HepG2 (cell line): ENCODE results near the gene PLD3. TPM values are rescaled to one million over a fixed set of nuclear protein-coding genes. Genes with fewer than 3 reads are reported as not detected.

Experiments
- ATAC-seq: fragments of 200-7000 bp; cut with Tn5 transposase; 3 replicates; pipeline ENCODE4 v1.9.1; 2020; ENCODE audit warnings: mild to moderate bottlenecking, moderate library complexity
- BruUV-seq: library from RNA; stranded (reverse); fragments of 400-500 nt; replicated peaks from 2 replicates; lab custom pipeline; 2021; lab: Mats Ljungman, UMichigan
- CTCF ChIA-PET: fragments of 300-600 bp; formaldehyde crosslinking; extraction: SDS; loops from one replicate; lab custom pipeline; 2021; ENCODE audit warnings: low total read pairs, inconsistent platforms, low intra/inter-chr PET ratio; lab: Yijun Ruan, JAX
- POLR2A ChIA-PET: fragments of 350-600 bp; sonication (Branson Sonifier 250); formaldehyde crosslinking; loops from one replicate; lab custom pipeline; 2020; ENCODE audit warnings: antibody characterized with exemption, inconsistent platforms; lab: Yijun Ruan, JAX
- DNase-seq: peaks from one replicate; pipeline ENCODE4 v3.0.0-alpha.2; 2015; ENCODE audit warnings: low spot score
- FAIRE-seq: peaks from 3 replicates; lab custom pipeline; 2011; peaks lifted over from hg19 to GRCh38; lab: Jason Lieb, UNC
- H2AFZ ChIP-seq: one replicate; pipeline ENCODE4 v1.6.1; 2011; ENCODE audit warnings: low read length, inconsistent platforms
- H3K27ac ChIP-seq: fragments of 300-600 bp; 3 replicates; pipeline ENCODE4 v1.8.0; 2011; ENCODE audit warnings: mixed run types, mild to moderate bottlenecking, mixed read lengths, low read length, inconsistent platforms; ENCODE audit not compliant: insufficient read depth; ENCODE audit errors: extremely low read length
- H3K27me3 ChIP-seq, 2 experiments: fragments of 200-600 bp in 1 of 2; 2 replicates in 1 of 2; 3 replicates in 1 of 2; pipeline versions ENCODE4 v1.6.0 to v1.8.0; 2011; ENCODE audit warnings: low read length in 2 of 2, mild to moderate bottlenecking in 2 of 2, moderate library complexity in 2 of 2, inconsistent platforms in 1 of 2; ENCODE audit not compliant: insufficient read depth in 2 of 2, control insufficient read depth in 1 of 2
- H3K36me3 ChIP-seq, 2 experiments: fragments of 200-600 bp in 1 of 2; replicated peaks in 1 of 2; 2 replicates in 1 of 2; 3 replicates in 1 of 2; pipeline versions ENCODE4 v1.5.1 to v1.8.0; 2011; ENCODE audit warnings: low read length in 2 of 2, inconsistent platforms in 1 of 2; ENCODE audit not compliant: insufficient read depth in 2 of 2, control insufficient read depth in 1 of 2
- H3K4me1 ChIP-seq: 2 replicates; pipeline ENCODE4 v1.5.1; 2012; ENCODE audit warnings: low read length, inconsistent platforms; ENCODE audit not compliant: insufficient read depth
- H3K4me2 ChIP-seq: 2 replicates; pipeline ENCODE4 v1.6.0; 2011; ENCODE audit warnings: low read depth, low read length, inconsistent platforms
- H3K4me3 ChIP-seq, 3 experiments: fragments of 200-600 bp in 1 of 3; sonication (generic), shearing (Covaris generic) in 1 of 3; replicated peaks in 1 of 3; 2 replicates each; pipeline ENCODE4 v1.5.1; 2011 to 2016; ENCODE audit warnings: low read length in 3 of 3, inconsistent platforms in 2 of 3, low read depth in 2 of 3, mild to moderate bottlenecking in 2 of 3, control low read depth in 1 of 3, mixed read lengths in 1 of 3; ENCODE audit not compliant: insufficient read depth in 1 of 3
- H3K79me2 ChIP-seq: one replicate; pipeline ENCODE4 v1.6.1; 2011; ENCODE audit warnings: low read length, inconsistent platforms; ENCODE audit not compliant: insufficient read depth
- H3K9ac ChIP-seq: 2 replicates; pipeline ENCODE4 v1.6.0; 2011; ENCODE audit warnings: mild to moderate bottlenecking, low read depth, low read length, inconsistent platforms; ENCODE audit not compliant: insufficient read depth
- H3K9me3 ChIP-seq: 2 replicates; pipeline ENCODE4 v1.5.1; 2012; ENCODE audit warnings: mild to moderate bottlenecking, low read length
- H4K20me1 ChIP-seq: 2 replicates; pipeline ENCODE4 v1.6.0; 2011; ENCODE audit warnings: inconsistent platforms, mild to moderate bottlenecking, low read length, moderate library complexity; ENCODE audit not compliant: insufficient read depth
- DPF2 ChIP-seq: sonication (generic); formaldehyde crosslinking; IDR thresholded peaks from 2 replicates; pipeline ENCODE4 v1.4.0; 2020; ENCODE audit warnings: mild to moderate bottlenecking, low read depth, missing genetic modification reagents, borderline replicate concordance
- FOXJ3 ChIP-seq: sonication (generic); formaldehyde crosslinking; IDR thresholded peaks from 2 replicates; pipeline ENCODE4 v1.4.0; 2020; ENCODE audit warnings: missing genetic modification reagents, mild to moderate bottlenecking, borderline replicate concordance
- GRHL1 ChIP-seq: sonication (generic); formaldehyde crosslinking; conservative IDR thresholded peaks from 2 replicates; pipeline ENCODE4 v1.8.0; 2022; ENCODE audit warnings: missing genetic modification reagents
- LRRFIP1 ChIP-seq: sonication (generic); formaldehyde crosslinking; conservative IDR thresholded peaks from 2 replicates; pipeline ENCODE4 v1.4.0; 2020; ENCODE audit warnings: missing genetic modification reagents
- NCOA2 ChIP-seq: sonication (generic); formaldehyde crosslinking; IDR thresholded peaks from 2 replicates; pipeline ENCODE4 v1.8.0; 2022; ENCODE audit warnings: inconsistent platforms
- RERE ChIP-seq: IDR thresholded peaks from 2 replicates; pipeline ENCODE4 v1.6.1; 2016; ENCODE audit warnings: low read depth, missing genetic modification reagents, missing compliant biosample characterization
- SMAD3 ChIP-seq: sonication (generic); formaldehyde crosslinking; IDR thresholded peaks from 2 replicates; pipeline ENCODE4 v1.4.0; 2020; ENCODE audit warnings: missing genetic modification reagents
- XRCC5 ChIP-seq: fragments of 200-400 bp; formaldehyde crosslinking; optimal IDR thresholded peaks from 2 replicates; pipeline ENCODE3; 2017; ENCODE audit warnings: mild to moderate bottlenecking, low read length
- ZFAT ChIP-seq: sonication (generic); formaldehyde crosslinking; conservative IDR thresholded peaks from 2 replicates; pipeline ENCODE4 v1.8.1; 2023; ENCODE audit warnings: missing genetic modification reagents, inconsistent platforms
- ZNF101 ChIP-seq: sonication (generic); formaldehyde crosslinking; IDR thresholded peaks from 2 replicates; pipeline ENCODE4 v1.4.0; 2020; ENCODE audit warnings: mild to moderate bottlenecking, low read depth, missing genetic modification reagents, borderline replicate concordance
- ZNF138 ChIP-seq: sonication (generic); formaldehyde crosslinking; IDR thresholded peaks from 2 replicates; pipeline ENCODE4 v1.5.0; 2020; ENCODE audit warnings: mild to moderate bottlenecking, low read depth, missing genetic modification reagents
- WGBS: methylation state at CpG from one replicate; pipeline ENCODE4 v1.1.6; 2017; ENCODE audit warnings: low lambda C conversion rate; 5-methylcytosine and 5-hydroxymethylcytosine counted together
- in situ Hi-C: cut with HindIII; loops from 2 replicates; pipeline ENCODE4 v1.10.0; 2017; ENCODE audit warnings: low pct_unique_long_range_greater_than_20kb; ENCODE audit not compliant: extremely low pct_ligation_motif_present
- intact Hi-C: fragments of 100-400 bp; cut with micrococcal nuclease; formaldehyde crosslinking; loops from one replicate; pipeline ENCODE4 v1.10.0; 2022; ENCODE audit not compliant: unreplicated experiment
- polyA plus RNA-seq, 8 experiments: library from polyadenylated mRNA; depleted of rRNA in 3 of 8; stranded (reverse) in 7 of 8; unstranded in 1 of 8; fragments of >200 nt; fragmentation: Illumina TruSeq in 4 of 8; extraction: Trizol in 4 of 8; gene quantifications; 2 replicates each; pipeline versions ENCODE4 v1.2.1 to v1.2.3, GENCODE V29; 2011 to 2016; ENCODE audit warnings: low read depth in 4 of 8, missing spikeins in 1 of 8, mixed read lengths in 1 of 8; ENCODE audit not compliant: insufficient read depth in 1 of 8
- total RNA-seq, 5 experiments: library from RNA; depleted of rRNA; stranded (reverse); fragments of >200 nt; fragmentation: Illumina TruSeq; extraction: Trizol; gene quantifications; 2 replicates each; pipeline ENCODE4 v1.2.3, GENCODE V29; 2016; ENCODE audit warnings: low read depth in 1 of 5

PLD3 gene
- total and polyA plus RNA-seq, 2 of the 13 experiments (the other 11 are each of a cell fraction or from before 2014, with no cell fraction given): 45.7 to 164 TPM

GRCh38 chr19:40309666-40310065 lies 38.8 kb upstream of the PLD3 start:
- Histone ChIP-seq H3K4me1 (peaks cover 10% of the 10 kb centered on the region), H3K4me2 (no peak overlapping the region), H4K20me1 (no peaks in the 10 kb centered on the region), H3K27me3 (no peaks in the 10 kb centered on the region), H3K79me2 (no peaks in the 10 kb centered on the region), H3K27ac (no peak overlapping the region), H3K9me3 (no peaks in the 10 kb centered on the region), H3K36me3 (no peaks in the 10 kb centered on the region), H3K4me3 (no peak overlapping the region), H2AFZ (no peak overlapping the region), H3K9ac (no peak overlapping the region)
- no peak for DNase-seq
- intact Hi-C loops (loop anchor here (5.0 to 10.0 kb wide), 2 partner anchors 83 to 215 kb away; partner anchors contain the start of gene HIPK4), in situ Hi-C loops (no loop called here)
- ATAC-seq: no peak
- no TSS peak for BruUV-seq
- 61% methylated on average over 1 of the region's 1 CpG for WGBS
- no peak for FAIRE-seq
- ChIA-PET POLR2A (no interaction called here), CTCF (no interaction called here)
- TF ChIP-seq LRRFIP1 (CRISPR knock-in tag): no peak
- TF ChIP-seq XRCC5: no peak
- no peak for TF ChIP-seq GRHL1
- no peak for TF ChIP-seq DPF2 (CRISPR knock-in tag)
- no peak for TF ChIP-seq RERE (CRISPR knock-in tag)
- TF ChIP-seq NCOA2 (CRISPR knock-in tag): no peak
- TF ChIP-seq ZFAT (CRISPR knock-in tag): no peak
- no peak for TF ChIP-seq FOXJ3 (CRISPR knock-in tag)
- no peak for TF ChIP-seq ZNF138 (CRISPR knock-in tag)
- no peak for TF ChIP-seq SMAD3 (CRISPR knock-in tag)
- no peak for TF ChIP-seq ZNF101 (CRISPR knock-in tag)
